GM12801 (cell line): ENCODE measurements around the gene MRTFA.

ENCODE experiments used
- CTCF ChIP-seq: IDR thresholded peaks from one replicate; pipeline ENCODE4 v1.5.1; 2011; ENCODE audit warnings: control low read depth; ENCODE audit not compliant: insufficient read length; ENCODE audit errors: extremely low read depth

MRTFA gene

DNA sequence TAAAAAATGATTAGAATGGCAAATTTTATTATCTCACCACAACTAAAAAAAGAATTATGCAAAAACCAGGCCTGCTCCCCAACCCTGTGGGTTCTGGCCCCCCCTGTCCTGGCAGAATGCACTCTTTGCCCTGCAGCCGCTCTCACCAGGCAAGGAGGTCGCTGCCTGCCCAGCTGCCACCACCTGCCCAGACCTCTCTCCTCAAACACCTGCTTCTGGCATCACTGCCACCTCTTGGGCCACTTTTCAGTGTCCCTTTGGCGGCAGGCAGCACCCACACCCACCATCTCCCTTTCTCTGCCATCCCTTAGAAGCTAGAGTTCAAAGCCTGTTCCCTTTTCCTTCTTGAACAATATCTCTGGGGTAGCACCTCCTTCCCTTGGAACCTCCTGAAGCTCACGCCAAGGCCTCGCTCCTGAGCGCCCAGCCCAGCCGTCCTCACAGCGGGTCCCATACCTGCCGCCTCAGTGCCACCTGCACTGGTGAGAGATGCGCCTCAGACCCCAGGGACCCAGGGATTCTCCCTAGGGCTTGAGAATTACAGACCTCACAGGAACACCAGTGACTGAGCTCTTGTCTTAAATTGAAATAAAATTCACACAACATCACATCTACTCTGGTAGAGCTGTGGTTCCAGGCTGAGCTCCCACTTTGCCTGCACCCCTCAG is 221.5 kb downstream of the MRTFA start:
- TF ChIP-seq CTCF, result no peak

DNA sequence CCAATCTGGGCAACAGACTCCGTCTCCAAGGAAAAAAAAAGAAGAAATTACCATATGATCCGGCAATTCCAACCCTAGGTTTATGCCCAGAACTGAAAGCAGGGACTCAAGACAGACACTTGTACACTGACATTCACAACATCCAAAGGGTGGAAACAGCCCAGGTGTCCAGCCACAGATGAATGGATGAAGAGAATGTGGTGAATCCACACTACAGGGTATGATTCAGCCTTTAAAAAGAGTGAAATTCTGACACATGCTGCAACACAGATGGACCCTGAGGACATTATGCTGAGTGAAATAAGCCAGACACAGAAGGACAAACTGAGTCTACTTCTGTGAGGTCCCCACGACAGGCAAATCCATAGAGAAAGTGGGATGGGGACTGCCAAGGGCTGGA is 222.2 kb downstream of the MRTFA start:
- no peak for TF ChIP-seq CTCF

- TF ChIP-seq CTCF, result no peak
Measured at GRCh38 chr22:40413873-40414272, 222.6 kb downstream of the MRTFA start.

- no peak for TF ChIP-seq CTCF
Measured at GRCh38 chr22:40412441-40412840, 224.1 kb downstream of the MRTFA start.

- TF ChIP-seq CTCF, result no peak
Measured at GRCh38 chr22:40411506-40411861, 225.0 kb downstream of the MRTFA start.

DNA sequence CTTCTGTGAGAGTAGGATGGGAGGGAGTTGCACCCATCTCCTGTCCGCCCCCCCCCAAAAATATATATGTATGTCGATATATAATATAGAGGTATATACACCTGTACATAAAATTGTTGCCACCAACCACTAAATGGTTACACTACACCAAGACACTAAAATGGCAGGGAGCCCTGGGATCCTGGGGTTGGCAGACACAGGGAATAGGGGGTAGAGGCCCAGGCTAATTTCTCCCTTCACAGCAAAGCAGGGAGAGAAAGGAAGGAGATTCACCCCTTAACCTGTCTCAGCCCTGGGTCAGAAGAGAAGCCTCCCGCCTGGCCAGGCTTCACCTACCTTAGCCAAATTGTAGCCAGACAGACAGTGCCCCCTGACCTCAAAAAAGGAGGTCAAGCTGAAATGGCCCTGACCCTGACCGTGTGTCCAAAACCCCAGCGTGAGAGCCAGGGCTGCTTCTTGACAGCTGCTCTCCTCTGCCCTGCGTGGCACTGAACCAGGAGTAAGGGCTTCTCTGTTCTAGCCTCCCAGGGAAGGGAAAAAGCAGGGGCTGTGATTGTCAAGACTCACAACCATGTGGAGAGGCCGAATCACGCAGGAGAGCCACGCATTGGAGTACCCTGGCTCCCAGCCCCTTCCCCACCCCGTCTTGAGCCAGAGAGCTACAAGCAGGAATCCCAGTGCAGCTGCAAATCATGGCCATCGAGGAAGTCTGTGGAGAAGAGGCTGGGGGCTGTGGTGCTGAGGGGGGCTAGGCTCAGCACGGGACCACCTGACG is 225.6 kb downstream of the MRTFA start:
- no peak for TF ChIP-seq CTCF

GRCh38 chr22:40410272-40410671 is 226.2 kb downstream of the MRTFA start:
- no peak for TF ChIP-seq CTCF
